A549 (cell line): ENCODE measurements around the gene NXN.

Experiments used
- FOSL2 ChIP-seq, 2 experiments: fragments of 450-650 bp in 1 of 2; fragments of >200 bp in 1 of 2; sonication (Bioruptor Twin) in 1 of 2; formaldehyde crosslinking; IDR thresholded peaks; 2 replicates each; pipeline versions ENCODE4 v1.5.0 to v1.6.1; 2016 to 2020; ENCODE audit warnings: mild to moderate bottlenecking in 1 of 2, moderate library complexity in 1 of 2
- PHF8 ChIP-seq: fragments of 200-600 bp; sonication (generic); IDR thresholded peaks from 2 replicates; pipeline ENCODE4 v1.6.1; 2016; ENCODE audit warnings: low read depth, mild to moderate bottlenecking, antibody characterized with exemption, moderate library complexity, borderline replicate concordance
- TF ChIP-seq, protein P1 (sequence below): fragments of >200 bp; sonication (Bioruptor Twin); formaldehyde crosslinking; IDR thresholded peaks from 3 replicates; pipeline ENCODE4 v1.6.1; 2016
- TF ChIP-seq, protein P2 (sequence below): fragments of >200 bp; sonication (Bioruptor Twin); formaldehyde crosslinking; IDR thresholded peaks from 3 replicates; pipeline ENCODE4 v1.5.1; 2016

DNA sequence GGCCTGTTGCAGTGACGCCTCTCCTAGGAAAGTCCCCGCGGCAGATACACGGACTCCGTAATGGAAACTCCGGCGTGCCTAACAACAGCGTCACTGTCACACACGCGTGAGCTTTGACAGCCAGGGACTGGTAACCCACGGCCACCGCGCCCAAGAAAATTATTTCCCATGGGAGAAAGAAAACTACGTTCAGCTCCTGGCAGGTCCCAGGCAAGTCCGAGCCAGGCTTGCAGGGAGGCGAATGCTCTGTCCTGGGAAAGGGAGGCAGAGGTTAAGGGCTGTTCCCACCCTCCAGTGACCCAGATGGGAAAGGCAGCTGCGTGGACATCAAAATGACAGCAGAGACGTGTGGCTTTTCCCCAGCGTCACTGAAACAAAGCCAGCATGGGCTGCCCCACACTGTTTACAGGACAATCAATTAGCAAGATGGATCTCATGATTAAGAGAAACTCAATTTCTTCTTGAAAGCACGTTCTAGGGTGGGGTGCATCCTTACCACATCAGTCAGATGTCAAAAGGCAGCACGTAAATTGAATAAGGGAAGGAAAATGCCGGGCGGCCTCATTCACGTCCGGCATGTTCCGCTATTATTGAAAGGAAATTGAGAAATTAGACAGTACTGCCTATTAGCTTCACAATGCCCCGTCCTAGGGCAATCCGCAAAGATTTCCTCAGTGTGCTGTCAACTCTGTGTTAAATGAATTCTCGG lies 82.5 kb downstream of the NXN start:
- TF ChIP-seq, protein P1, sequence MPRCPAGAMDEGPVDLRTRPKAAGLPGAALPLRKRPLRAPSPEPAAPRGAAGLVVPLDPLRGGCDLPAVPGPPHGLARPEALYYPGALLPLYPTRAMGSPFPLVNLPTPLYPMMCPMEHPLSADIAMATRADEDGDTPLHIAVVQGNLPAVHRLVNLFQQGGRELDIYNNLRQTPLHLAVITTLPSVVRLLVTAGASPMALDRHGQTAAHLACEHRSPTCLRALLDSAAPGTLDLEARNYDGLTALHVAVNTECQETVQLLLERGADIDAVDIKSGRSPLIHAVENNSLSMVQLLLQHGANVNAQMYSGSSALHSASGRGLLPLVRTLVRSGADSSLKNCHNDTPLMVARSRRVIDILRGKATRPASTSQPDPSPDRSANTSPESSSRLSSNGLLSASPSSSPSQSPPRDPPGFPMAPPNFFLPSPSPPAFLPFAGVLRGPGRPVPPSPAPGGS = no peak
- TF ChIP-seq, protein P2, sequence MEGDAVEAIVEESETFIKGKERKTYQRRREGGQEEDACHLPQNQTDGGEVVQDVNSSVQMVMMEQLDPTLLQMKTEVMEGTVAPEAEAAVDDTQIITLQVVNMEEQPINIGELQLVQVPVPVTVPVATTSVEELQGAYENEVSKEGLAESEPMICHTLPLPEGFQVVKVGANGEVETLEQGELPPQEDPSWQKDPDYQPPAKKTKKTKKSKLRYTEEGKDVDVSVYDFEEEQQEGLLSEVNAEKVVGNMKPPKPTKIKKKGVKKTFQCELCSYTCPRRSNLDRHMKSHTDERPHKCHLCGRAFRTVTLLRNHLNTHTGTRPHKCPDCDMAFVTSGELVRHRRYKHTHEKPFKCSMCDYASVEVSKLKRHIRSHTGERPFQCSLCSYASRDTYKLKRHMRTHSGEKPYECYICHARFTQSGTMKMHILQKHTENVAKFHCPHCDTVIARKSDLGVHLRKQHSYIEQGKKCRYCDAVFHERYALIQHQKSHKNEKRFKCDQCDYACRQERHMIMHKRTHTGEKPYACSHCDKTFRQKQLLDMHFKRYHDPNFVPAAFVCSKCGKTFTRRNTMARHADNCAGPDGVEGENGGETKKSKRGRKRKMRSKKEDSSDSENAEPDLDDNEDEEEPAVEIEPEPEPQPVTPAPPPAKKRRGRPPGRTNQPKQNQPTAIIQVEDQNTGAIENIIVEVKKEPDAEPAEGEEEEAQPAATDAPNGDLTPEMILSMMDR = no peak
- no peak for TF ChIP-seq PHF8
- TF ChIP-seq FOSL2 (IDR thresholded peaks at IDR 0.05) = no peak
- no peak for TF ChIP-seq FOSL2 (CRISPR knock-in tag; IDR thresholded peaks at IDR 0.05)
